Measurements from ENCODE around the gene CR1L.
"Not testable (repeated sequence)": the region's sequence is repeated elsewhere in the genome, so short reads cannot be mapped to it uniquely, and the experiment has no call there.

Gene CR1L

GRCh38 chr1:207635569-207636186, 9.3 kb upstream of the CR1L start:
- H3K9me3 Mint-ChIP-seq, H3K4me3 Mint-ChIP-seq, ATAC-seq, H3K4me1 Mint-ChIP-seq, H3K27ac Mint-ChIP-seq, H3K27me3 Mint-ChIP-seq: not testable (repeated sequence)
- peaks cover 45% of the 10 kb centered on the region for H3K36me3 Mint-ChIP-seq

DNA sequence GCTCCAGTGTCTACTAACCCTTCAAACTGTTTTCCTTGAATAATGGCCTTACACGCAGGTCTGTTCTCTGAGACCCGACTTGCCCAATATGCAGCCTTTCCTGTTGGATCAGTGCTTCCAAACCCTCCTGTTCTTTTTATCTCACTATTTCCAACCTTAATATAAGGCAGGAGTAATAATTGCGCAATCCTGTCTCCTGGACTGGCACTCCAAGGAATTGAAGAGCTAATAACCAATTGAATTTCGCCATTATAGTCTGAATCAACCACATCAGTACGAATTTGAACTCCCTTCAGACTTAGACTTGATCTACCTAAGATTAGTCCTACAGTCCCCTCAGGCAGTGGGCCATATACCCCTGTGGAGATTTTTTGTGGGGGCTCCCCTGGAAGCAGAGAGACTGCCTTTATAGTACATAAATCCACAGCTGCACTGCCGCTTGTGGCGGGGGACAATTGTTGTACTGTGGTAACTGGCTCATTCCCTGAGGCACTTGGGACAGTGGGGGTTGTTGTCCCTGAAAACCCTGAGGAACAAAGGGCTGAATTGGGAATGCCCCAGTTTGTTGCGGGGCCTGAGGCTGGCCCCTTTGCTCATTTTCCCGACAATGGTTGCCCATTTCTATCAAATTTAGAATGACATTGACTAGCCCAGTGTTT, 6.3 kb upstream of the CR1L start:
- not testable (repeated sequence) for H3K4me3 Mint-ChIP-seq, H3K27ac Mint-ChIP-seq, ATAC-seq, H3K9me3 Mint-ChIP-seq, H3K27me3 Mint-ChIP-seq, H3K4me1 Mint-ChIP-seq
- peaks cover 19% of the 10 kb centered on the region for H3K36me3 Mint-ChIP-seq

DNA sequence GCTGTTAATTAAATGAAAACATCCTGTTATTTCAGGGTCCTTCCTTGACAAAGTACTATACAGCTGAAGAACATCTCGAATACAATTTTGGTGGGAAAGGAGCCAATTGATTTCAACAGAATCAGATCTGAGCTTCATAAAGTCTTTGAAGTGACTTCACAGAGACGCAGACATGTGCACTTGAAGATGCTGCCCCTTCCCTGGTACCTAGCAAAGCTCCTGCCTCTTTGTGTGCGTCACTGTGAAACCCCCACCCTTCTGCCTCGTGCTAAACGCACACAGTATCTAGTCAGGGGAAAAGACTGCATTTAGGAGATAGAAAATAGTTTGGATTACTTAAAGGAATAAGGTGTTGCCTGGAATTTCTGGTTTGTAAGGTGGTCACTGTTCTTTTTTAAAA, 5.6 kb upstream of the CR1L start:
- not testable (repeated sequence) for H3K4me3 Mint-ChIP-seq, H3K4me1 Mint-ChIP-seq, H3K27me3 Mint-ChIP-seq, H3K9me3 Mint-ChIP-seq, H3K27ac Mint-ChIP-seq, ATAC-seq
- H3K36me3 Mint-ChIP-seq = peaks cover 12% of the 10 kb centered on the region

- Mint-ChIP-seq H3K4me3 (peak overlapping the region; percentile 82), H3K27me3 (no peaks in the 10 kb centered on the region), H3K27ac (peak overlapping the region; percentile 67), H3K9me3 (no peaks in the 10 kb centered on the region), H3K4me1 (peaks cover 23% of the 10 kb centered on the region), H3K36me3 (peaks cover 5% of the 10 kb centered on the region)
- peak; percentile 28 for ATAC-seq
Measured at GRCh38 chr1:207644166-207644851, 624 bp upstream of the CR1L start.

GRCh38 chr1:207645635-207646081, 725 bp downstream of the CR1L start:
- H3K4me3 Mint-ChIP-seq = peak overlapping the region; percentile 82
- H3K36me3 Mint-ChIP-seq = no peaks in the 10 kb centered on the region
- ATAC-seq = no peak
- no peaks in the 10 kb centered on the region for H3K9me3 Mint-ChIP-seq
- no peaks in the 10 kb centered on the region for H3K27me3 Mint-ChIP-seq
- H3K4me1 Mint-ChIP-seq = peaks cover 30% of the 10 kb centered on the region
- H3K27ac Mint-ChIP-seq = peak overlapping the region; percentile 67

GRCh38 chr1:207646171-207646570, 1.2 kb downstream of the CR1L start:
- no peaks in the 10 kb centered on the region for H3K36me3 Mint-ChIP-seq
- no peaks in the 10 kb centered on the region for H3K9me3 Mint-ChIP-seq
- H3K4me1 Mint-ChIP-seq = peaks cover 31% of the 10 kb centered on the region
- no peak for ATAC-seq
- H3K27ac Mint-ChIP-seq = no peak overlapping the region
- H3K27me3 Mint-ChIP-seq = no peaks in the 10 kb centered on the region
- H3K4me3 Mint-ChIP-seq = no peak overlapping the region

- Mint-ChIP-seq H3K27me3 (no peaks in the 10 kb centered on the region), H3K4me3 (no peak overlapping the region)
- ATAC-seq = no peak
Measured at GRCh38 chr1:207646944-207647579, 2.1 kb downstream of the CR1L start.

GRCh38 chr1:207647671-207648333, 2.9 kb downstream of the CR1L start:
- H3K27ac Mint-ChIP-seq = no peak overlapping the region
- no peaks in the 10 kb centered on the region for H3K9me3 Mint-ChIP-seq
- no peak for ATAC-seq
- H3K4me3 Mint-ChIP-seq = no peak overlapping the region
- H3K4me1 Mint-ChIP-seq = peaks cover 31% of the 10 kb centered on the region
- no peaks in the 10 kb centered on the region for H3K36me3 Mint-ChIP-seq
- no peaks in the 10 kb centered on the region for H3K27me3 Mint-ChIP-seq

More at GRCh38 chr1:207646944-207647579, 2.1 kb downstream of the CR1L start:
- peaks cover 31% of the 10 kb centered on the region for H3K4me1 Mint-ChIP-seq
- no peaks in the 10 kb centered on the region for H3K36me3 Mint-ChIP-seq
- no peak overlapping the region for H3K27ac Mint-ChIP-seq
- no peaks in the 10 kb centered on the region for H3K9me3 Mint-ChIP-seq

- Mint-ChIP-seq H3K36me3 (no peaks in the 10 kb centered on the region), H3K9me3 (no peaks in the 10 kb centered on the region), H3K4me3 (no peak overlapping the region), H3K27ac (no peak overlapping the region), H3K27me3 (no peaks in the 10 kb centered on the region), H3K4me1 (peaks cover 31% of the 10 kb centered on the region)
- ATAC-seq = no peak
Measured at GRCh38 chr1:207648334-207649209, 3.6 kb downstream of the CR1L start.

- no peak overlapping the region for H3K4me3 Mint-ChIP-seq
- peaks cover 27% of the 10 kb centered on the region for H3K4me1 Mint-ChIP-seq
- no peaks in the 10 kb centered on the region for H3K36me3 Mint-ChIP-seq
- H3K9me3 Mint-ChIP-seq = no peaks in the 10 kb centered on the region
- no peak overlapping the region for H3K27ac Mint-ChIP-seq
- H3K27me3 Mint-ChIP-seq = no peaks in the 10 kb centered on the region
- ATAC-seq = no peak
Measured at GRCh38 chr1:207649210-207649753, 4.3 kb downstream of the CR1L start.

DNA sequence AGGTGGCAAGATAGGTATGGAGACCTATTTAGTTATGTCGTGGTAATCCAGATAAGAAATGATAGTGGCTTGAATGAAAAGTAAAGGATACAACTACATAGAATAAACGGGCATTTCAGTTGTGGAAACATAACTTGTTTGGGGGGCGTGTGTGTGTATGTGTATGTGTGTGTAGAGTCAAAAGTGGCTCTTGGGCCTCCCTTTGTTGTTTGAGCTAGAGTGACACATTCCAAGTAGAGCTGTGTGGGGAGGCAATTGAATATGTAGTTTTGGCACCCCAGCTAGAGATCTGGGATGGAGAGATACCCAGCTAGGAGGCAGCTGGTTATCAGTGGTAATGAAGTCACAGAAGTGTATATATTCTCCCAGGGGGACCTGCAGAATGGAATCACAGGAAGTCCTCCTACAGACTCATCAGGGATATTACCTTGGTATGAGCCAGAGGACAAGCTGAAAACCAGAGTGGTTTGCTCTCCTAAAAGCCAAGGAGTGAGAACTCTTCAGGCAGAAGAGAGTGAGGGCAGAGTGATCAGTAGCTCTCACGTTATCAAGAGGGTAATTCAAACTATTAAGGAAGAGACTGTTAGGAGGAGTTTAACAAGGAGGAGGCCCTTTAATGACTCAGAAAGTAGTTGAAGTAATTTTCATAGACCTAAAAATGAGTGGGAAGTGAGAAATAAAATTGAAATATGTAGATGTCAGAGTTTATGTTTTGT, 5.1 kb downstream of the CR1L start:
- no peaks in the 10 kb centered on the region for H3K9me3 Mint-ChIP-seq
- H3K27ac Mint-ChIP-seq = no peak overlapping the region
- no peak for ATAC-seq
- H3K27me3 Mint-ChIP-seq = no peaks in the 10 kb centered on the region
- H3K4me1 Mint-ChIP-seq = peaks cover 20% of the 10 kb centered on the region
- H3K36me3 Mint-ChIP-seq = no peaks in the 10 kb centered on the region
- no peak overlapping the region for H3K4me3 Mint-ChIP-seq

- H3K4me3 Mint-ChIP-seq = no peak overlapping the region
Measured at GRCh38 chr1:207651583-207651982, 6.7 kb downstream of the CR1L start.

DNA sequence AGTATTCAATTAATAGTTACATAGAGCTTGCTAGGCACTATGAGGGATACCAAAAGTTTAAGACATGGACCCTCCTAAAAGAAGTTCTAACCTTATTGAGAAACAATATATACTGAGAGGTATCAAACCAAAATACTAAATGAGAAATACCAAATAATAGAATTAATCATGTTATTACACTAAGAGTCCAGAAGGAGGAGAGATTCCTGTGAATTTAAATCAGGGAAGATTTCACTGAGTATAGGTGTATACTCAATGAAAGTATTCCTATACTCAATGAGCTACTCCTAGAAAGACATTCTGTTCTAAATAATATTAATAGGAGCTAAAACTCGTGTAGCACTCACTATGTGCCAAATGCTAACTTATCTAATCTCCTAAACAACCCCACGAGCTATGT, 9.4 kb downstream of the CR1L start:
- peaks cover 8% of the 10 kb centered on the region for H3K4me1 Mint-ChIP-seq
- no peaks in the 10 kb centered on the region for H3K9me3 Mint-ChIP-seq
- H3K4me3 Mint-ChIP-seq = no peak overlapping the region
- H3K27me3 Mint-ChIP-seq = no peaks in the 10 kb centered on the region
- H3K27ac Mint-ChIP-seq = no peak overlapping the region
- H3K36me3 Mint-ChIP-seq = no peaks in the 10 kb centered on the region
- ATAC-seq = no peak

More at GRCh38 chr1:207651583-207651982, 6.7 kb downstream of the CR1L start:
- Mint-ChIP-seq H3K4me1 (peaks cover 14% of the 10 kb centered on the region), H3K36me3 (no peaks in the 10 kb centered on the region), H3K9me3 (no peaks in the 10 kb centered on the region), H3K27me3 (no peaks in the 10 kb centered on the region), H3K27ac (no peak overlapping the region)
- no peak for ATAC-seq

Measured in stimulated activated memory B cell treated with anti-CD40 and anti-IgM and Interleukin-4, amounts not matched to agents 10 μg/mL and 1 μg/mL and 100 μg/mL, for 72 hours (primary cell).